GM12878 (cell line): Measurements from ENCODE around the gene ATP6V1F. TPM values are rescaled to one million over a fixed set of nuclear protein-coding genes. Genes with fewer than 3 reads are reported as not detected.

ENCODE experiments used
- CHD4 ChIP-seq: fragments of 200-600 bp; sonication (generic); IDR thresholded peaks from 2 replicates; pipeline ENCODE4 v1.6.1; 2016; ENCODE audit warnings: mild to moderate bottlenecking
- CREB1 ChIP-seq: IDR thresholded peaks from 2 replicates; pipeline ENCODE4 v1.6.1; 2012; ENCODE audit warnings: low read depth, mild to moderate bottlenecking, inconsistent platforms
- EGR1 ChIP-seq, 2 experiments: IDR thresholded peaks; 1 replicate in 1 of 2; 2 replicates in 1 of 2; pipeline ENCODE4 v1.6.1; 2011 to 2012; ENCODE audit warnings: low read depth in 2 of 2, low read length in 2 of 2, borderline replicate concordance in 1 of 2, mild to moderate bottlenecking in 1 of 2, moderate library complexity in 1 of 2
- ESRRA ChIP-seq: IDR thresholded peaks from 2 replicates; pipeline ENCODE4 v1.6.1; 2012; ENCODE audit warnings: mild to moderate bottlenecking, low read length, improper control_type of control experiment
- ETV6 ChIP-seq, 2 experiments: fragments of 450-650 bp in 1 of 2; IDR thresholded peaks in 1 of 2; conservative IDR thresholded peaks in 1 of 2; 2 replicates each; pipeline ENCODE4 v1.6.1; 2014; ENCODE audit warnings: antibody characterized with exemption in 1 of 2, borderline replicate concordance in 1 of 2, low read depth in 1 of 2, mild to moderate bottlenecking in 1 of 2, moderate library complexity in 1 of 2
- FOXK2 ChIP-seq: fragments of 450-650 bp; IDR thresholded peaks from 2 replicates; pipeline ENCODE4 v1.6.1; 2017; ENCODE audit warnings: mild to moderate bottlenecking, moderate library complexity
- FOXM1 ChIP-seq: IDR thresholded peaks from 2 replicates; pipeline ENCODE4 v1.6.1; 2012; ENCODE audit warnings: low read depth, mild to moderate bottlenecking, inconsistent platforms, low read length, moderate library complexity
- GATAD2B ChIP-seq: fragments of 450-650 bp; conservative IDR thresholded peaks from 2 replicates; pipeline ENCODE4 v1.6.1; 2017; ENCODE audit warnings: low read depth, mild to moderate bottlenecking, moderate library complexity
- POU2F2 ChIP-seq: IDR thresholded peaks from 3 replicates; pipeline ENCODE4 v1.6.1; 2011; ENCODE audit warnings: low read depth, mild to moderate bottlenecking, low read length, borderline replicate concordance
- RELB ChIP-seq: fragments of 450-650 bp; IDR thresholded peaks from 2 replicates; pipeline ENCODE4 v1.6.1; 2017; ENCODE audit warnings: low read depth, mild to moderate bottlenecking, moderate library complexity
- RFX5 ChIP-seq: IDR thresholded peaks from 2 replicates; pipeline ENCODE4 v1.6.1; 2011; ENCODE audit warnings: low read depth, low read length, improper control_type of control experiment
- SMAD1 ChIP-seq: fragments of 450-650 bp; IDR thresholded peaks from 2 replicates; pipeline ENCODE4 v1.6.1; 2018; ENCODE audit warnings: mild to moderate bottlenecking, low read depth; ENCODE audit not compliant: partially characterized antibody
- TAF1 ChIP-seq: IDR thresholded peaks from 2 replicates; pipeline ENCODE4 v1.6.1; 2011; ENCODE audit warnings: mild to moderate bottlenecking, low read depth, low read length, borderline replicate concordance
- TCF3 ChIP-seq: IDR thresholded peaks from 2 replicates; pipeline ENCODE4 v1.6.1; 2012; ENCODE audit warnings: low read depth, mild to moderate bottlenecking, low read length, borderline replicate concordance; ENCODE audit not compliant: insufficient read depth
- ZNF687 ChIP-seq: fragments of 450-650 bp; IDR thresholded peaks from 2 replicates; pipeline ENCODE4 v1.6.1; 2017; ENCODE audit warnings: mild to moderate bottlenecking, moderate library complexity
- polyA plus RNA-seq, 11 experiments: library from polyadenylated mRNA; depleted of rRNA in 4 of 11; unstranded in 6 of 11; stranded (reverse) in 5 of 11; fragments of >200 nt; fragmentation: Nextera tagmentation in 4 of 11; fragmentation: Illumina TruSeq in 1 of 11; extraction: Ambion mirVana in 4 of 11; extraction: Trizol in 1 of 11; gene quantifications; 1 replicate in 1 of 11; 2 replicates in 10 of 11; pipeline versions ENCODE4 v1.2.1 to v1.2.3, GENCODE V29; 2011 to 2016; ENCODE audit warnings: inconsistent platforms in 2 of 11, missing spikeins in 2 of 11, low read depth in 1 of 11
- total RNA-seq, 4 experiments: library from RNA; depleted of rRNA in 3 of 4; stranded (reverse); fragments of >200 nt in 3 of 4; fragmentation: Illumina TruSeq in 1 of 4; extraction: Trizol in 1 of 4; gene quantifications; 2 replicates each; pipeline versions ENCODE4 v1.2.1 to v1.2.3, GENCODE V29; 2013 to 2021
- TF ChIP-seq, protein P1 (sequence below): fragments of 450-650 bp; conservative IDR thresholded peaks from 2 replicates; pipeline ENCODE4 v1.6.1; 2017; ENCODE audit warnings: mild to moderate bottlenecking, moderate library complexity
- TF ChIP-seq, protein P2 (sequence below): IDR thresholded peaks from 2 replicates; pipeline ENCODE4 v1.6.1; 2012; ENCODE audit warnings: mild to moderate bottlenecking, low read depth, low read length

Gene ATP6V1F
- total and polyA plus RNA-seq, 10 of the 15 experiments (the other 5 are each of a cell fraction or from before 2014, with no cell fraction given) = 111 to 343 (median 203) TPM

DNA sequence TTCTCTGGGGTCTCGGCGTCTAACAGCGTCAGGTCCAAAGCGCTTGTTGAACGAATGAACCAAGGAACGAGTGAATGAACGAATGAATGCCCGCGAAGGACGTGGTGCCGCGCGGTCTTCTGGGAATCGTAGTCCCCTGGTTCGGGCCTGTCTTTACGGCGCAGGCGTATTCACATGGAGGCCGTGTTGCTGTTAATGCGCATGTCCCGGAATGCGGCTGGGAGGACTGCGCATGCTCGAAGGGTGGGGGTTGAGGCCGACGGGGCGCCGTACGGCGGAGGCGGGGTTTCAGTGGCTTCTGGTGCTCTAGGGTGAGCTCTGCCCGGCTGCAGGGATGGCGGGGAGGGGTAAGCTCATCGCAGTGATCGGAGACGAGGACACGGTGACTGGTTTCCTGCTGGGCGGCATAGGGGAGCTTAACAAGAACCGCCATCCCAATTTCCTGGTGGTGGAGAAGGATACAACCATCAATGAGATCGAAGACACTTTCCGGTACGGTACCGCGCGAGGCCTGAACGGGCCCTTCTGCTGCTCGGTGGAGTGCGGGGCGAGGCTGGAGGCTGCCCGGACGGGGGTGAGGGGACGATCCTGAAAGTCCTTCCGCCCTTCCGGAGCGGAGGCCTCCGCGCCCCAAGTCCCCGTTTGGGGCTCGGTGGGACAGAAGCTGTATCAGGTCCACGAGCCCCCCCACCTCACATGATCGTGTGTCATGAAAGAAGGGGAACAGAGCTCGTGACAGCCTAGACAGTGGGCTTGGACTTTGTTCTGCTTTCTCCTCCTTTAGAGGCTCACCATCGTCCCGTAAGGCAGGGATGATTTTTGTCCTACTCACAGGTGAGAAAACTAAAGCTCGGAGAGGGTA lies at the start of gene ATP6V1F (continued):
- peak; percentile 12; the same call in 1 of the 3 replicates for TF ChIP-seq POU2F2
- TF ChIP-seq RELB = no peak
- no peak for TF ChIP-seq FOXM1
- no peak for TF ChIP-seq CHD4
- TF ChIP-seq ESRRA = no peak
- TF ChIP-seq RFX5 = no peak
- TF ChIP-seq TAF1 = peak; percentile 75; the same call in 1 of the 2 replicates
- no peak for TF ChIP-seq SMAD1
- TF ChIP-seq EGR1 (IDR thresholded peaks at IDR 0.05; ENCODE audit: borderline replicate concordance in 1 of 2, low read depth in 2 of 2, low read length in 2 of 2) = peak in 1 of 2 experiments; percentile 65; a peak in 1 of 3 replicates
- TF ChIP-seq ETV6 (conservative IDR thresholded peaks at IDR 0.05 in 1 of 2, IDR thresholded peaks at IDR 0.05 in 1 of 2; ENCODE audit: borderline replicate concordance in 1 of 2, low read depth in 1 of 2) = no peak
- TF ChIP-seq, protein P1, sequence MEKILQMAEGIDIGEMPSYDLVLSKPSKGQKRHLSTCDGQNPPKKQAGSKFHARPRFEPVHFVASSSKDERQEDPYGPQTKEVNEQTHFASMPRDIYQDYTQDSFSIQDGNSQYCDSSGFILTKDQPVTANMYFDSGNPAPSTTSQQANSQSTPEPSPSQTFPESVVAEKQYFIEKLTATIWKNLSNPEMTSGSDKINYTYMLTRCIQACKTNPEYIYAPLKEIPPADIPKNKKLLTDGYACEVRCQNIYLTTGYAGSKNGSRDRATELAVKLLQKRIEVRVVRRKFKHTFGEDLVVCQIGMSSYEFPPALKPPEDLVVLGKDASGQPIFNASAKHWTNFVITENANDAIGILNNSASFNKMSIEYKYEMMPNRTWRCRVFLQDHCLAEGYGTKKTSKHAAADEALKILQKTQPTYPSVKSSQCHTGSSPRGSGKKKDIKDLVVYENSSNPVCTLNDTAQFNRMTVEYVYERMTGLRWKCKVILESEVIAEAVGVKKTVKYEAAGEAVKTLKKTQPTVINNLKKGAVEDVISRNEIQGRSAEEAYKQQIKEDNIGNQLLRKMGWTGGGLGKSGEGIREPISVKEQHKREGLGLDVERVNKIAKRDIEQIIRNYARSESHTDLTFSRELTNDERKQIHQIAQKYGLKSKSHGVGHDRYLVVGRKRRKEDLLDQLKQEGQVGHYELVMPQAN = peak; percentile 60; the same call in 1 of the 2 replicates
- TF ChIP-seq TCF3 = no peak
- TF ChIP-seq, protein P2, sequence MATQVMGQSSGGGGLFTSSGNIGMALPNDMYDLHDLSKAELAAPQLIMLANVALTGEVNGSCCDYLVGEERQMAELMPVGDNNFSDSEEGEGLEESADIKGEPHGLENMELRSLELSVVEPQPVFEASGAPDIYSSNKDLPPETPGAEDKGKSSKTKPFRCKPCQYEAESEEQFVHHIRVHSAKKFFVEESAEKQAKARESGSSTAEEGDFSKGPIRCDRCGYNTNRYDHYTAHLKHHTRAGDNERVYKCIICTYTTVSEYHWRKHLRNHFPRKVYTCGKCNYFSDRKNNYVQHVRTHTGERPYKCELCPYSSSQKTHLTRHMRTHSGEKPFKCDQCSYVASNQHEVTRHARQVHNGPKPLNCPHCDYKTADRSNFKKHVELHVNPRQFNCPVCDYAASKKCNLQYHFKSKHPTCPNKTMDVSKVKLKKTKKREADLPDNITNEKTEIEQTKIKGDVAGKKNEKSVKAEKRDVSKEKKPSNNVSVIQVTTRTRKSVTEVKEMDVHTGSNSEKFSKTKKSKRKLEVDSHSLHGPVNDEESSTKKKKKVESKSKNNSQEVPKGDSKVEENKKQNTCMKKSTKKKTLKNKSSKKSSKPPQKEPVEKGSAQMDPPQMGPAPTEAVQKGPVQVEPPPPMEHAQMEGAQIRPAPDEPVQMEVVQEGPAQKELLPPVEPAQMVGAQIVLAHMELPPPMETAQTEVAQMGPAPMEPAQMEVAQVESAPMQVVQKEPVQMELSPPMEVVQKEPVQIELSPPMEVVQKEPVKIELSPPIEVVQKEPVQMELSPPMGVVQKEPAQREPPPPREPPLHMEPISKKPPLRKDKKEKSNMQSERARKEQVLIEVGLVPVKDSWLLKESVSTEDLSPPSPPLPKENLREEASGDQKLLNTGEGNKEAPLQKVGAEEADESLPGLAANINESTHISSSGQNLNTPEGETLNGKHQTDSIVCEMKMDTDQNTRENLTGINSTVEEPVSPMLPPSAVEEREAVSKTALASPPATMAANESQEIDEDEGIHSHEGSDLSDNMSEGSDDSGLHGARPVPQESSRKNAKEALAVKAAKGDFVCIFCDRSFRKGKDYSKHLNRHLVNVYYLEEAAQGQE = no peak
- no peak for TF ChIP-seq FOXK2
- peak; percentile 54; the same call in 1 of the 2 replicates for TF ChIP-seq GATAD2B
- TF ChIP-seq CREB1 = peak; percentile 90
- no peak for TF ChIP-seq ZNF687
